ENCODE data around the gene TLE3.

The TLE3 gene

DNA sequence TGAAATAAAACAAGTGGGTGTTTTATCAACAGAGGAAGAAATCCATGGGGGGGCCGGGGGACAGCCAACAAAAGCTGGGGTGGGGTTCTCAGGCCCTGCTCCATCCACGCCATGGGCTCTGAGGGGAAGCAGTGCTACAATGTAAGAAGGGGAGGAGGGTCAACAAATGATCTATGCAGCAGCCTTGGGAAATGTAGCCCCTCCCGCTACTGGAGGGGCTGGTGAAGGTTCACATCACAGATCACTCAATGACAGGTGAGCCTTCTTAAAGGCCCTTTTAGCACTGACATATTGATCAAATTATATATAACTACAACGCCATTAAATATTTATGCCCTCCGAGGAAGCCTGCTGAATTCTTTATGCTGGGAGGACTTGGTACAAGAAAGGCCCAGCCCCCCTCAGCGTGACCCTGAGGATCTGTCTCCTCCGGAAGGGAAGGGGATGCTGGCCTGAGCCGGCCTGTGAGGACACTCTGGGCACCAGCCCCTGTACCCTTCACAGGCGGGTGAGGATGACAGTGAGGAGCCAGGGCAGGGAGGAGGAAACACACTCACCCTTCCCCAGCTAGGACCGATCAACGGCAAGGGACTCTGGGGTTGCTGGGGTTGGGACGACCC lies 15.3 kb downstream of the TLE3 start:
- DNase-seq (ENCODE audit: low read depth): no peak

DNA sequence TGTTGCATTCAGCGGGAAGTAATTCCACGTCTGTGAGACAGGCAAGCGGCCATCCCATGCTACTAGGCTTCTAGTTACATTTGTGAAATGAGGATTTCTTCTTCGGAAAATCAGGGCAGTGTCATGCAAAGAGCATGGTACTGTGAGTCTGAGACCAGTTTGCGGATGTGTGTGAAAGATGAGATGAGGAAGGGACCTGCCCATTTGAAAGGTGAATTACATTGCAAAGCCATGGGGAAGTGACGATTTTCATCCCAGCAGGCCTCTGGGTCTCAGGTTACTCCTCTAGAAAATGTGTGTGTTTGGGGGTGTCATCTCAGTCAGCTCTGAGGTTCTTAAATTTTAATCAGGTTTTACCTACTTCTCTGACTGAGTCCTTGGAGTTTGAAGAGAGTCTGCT lies 16.1 kb downstream of the TLE3 start:
- no peak for DNase-seq (ENCODE audit: low read depth)

DNA sequence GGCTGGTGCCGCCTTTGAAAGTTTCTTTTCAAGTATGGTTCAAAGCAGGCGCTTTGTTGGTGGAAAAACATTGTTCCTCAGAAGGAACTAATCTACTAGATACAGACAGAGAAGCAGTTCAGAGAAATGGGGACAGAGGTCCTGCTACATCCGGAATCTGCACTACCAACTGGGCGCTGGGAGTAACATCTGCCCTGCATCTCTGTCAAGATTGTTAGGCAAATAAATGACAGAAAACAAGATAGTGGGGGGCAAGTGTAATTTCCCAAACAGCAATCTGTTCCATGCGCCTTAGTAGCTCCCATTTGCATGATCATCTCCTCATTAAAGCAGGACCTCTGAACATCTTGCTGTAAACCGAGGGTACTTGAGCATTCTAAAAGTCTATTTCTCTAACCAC lies 17.4 kb downstream of the TLE3 start:
- DNase-seq (ENCODE audit: low read depth): no peak

DNA sequence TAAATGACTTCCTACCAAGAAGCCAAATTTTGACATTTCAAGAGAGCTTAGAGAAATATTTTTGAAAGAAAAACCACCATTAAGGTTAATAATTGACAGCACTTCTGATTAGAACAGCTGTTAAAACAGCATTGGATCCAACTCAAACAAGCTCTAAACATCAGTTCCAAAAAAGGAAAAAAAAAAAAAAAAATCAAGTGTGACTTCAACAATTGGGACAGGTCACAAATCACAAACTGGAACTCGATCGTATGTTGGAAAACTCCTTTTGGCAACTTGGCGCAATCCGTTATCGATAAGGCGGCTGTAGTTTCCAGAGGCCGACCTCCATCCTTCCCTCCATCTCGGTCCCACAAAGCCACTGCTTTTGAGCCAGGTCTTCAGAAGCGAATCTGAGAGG lies 17.8 kb downstream of the TLE3 start:
- DNase-seq (ENCODE audit: low read depth): no peak

DNA sequence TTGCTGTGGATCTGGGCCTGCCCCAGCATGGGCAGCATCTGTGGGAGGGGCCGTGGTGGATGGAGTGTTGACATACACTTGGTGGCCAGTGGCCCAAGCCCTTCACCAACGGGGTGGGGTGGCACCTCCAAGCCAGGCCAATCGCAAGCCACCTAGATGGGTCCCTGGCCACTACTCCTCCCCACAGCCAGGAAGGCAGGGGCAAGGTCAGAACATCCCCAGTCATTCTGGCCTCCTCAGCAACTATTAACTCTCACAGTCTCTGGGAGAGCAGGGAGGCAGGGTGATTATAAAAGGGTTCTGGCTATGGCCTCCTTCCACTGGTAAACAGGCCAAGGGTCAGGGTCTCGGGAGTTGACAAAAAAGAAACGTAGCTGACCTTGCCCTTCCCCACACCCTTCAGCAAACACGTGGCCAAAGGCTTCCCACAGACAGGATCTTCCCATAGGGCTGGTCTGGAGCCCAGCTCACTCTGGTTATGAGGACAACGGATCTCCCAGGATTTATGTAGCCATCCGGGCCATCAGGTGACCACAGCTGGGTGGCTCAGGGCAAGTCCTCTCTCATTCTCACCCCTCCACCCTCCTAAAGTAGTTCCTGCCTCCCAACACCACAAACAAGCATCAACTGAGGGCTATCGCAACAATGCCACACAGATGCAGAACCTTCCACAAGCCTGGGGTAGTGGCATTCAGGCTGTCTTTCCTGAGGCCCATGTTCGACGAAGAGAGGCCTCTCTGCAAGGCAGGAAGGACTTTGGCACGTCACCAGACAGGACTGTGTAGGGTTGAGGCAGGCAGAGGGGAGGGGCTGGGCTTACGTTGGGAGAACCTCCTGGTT lies 18.9 kb downstream of the TLE3 start:
- no peak for DNase-seq (ENCODE audit: low read depth)

DNA sequence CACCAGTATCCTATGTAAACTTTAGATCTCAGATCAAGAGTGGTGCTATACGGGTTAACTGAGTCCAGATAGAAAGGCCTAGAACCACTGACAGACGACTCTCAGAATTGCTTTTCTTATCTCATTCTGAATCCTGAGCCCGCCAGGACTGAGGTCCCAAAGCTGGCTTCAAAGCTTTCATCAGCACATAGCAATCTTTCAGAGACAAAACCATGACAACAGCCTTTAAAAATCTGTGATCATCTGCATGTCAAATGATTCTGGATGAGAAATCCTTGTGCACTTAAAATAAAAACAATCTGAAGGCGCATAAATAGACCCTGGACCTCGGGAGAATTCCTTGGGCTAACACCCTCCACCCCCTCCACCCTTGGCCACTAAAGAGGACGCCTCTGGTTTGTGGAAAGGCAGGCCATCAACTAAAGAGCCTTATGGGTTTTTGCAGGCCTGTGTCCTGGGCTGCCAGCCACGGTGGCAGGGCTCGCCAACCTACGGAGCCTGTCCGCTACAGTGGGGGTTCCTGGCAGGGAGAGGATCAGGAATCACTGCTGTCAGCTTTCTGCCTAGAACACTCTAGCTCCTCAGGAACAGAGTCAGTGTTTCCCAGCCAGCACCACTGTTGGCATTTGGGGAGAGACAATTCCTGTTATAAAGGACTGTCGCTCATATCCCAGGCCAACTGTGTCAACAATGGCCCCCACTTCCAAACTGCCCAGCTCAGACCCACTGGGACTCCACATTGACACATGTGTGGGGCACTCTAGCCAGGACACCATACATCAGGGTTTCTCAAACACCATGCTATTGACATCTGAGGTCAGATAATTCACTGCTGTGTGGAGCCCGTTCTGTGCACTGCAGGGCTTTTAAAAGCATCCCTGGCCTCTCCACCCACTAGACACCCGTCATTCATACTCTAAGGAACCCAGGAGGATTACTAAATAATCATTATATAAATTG lies 20.2 kb downstream of the TLE3 start:
- DNase-seq (ENCODE audit: low read depth): no peak

DNA sequence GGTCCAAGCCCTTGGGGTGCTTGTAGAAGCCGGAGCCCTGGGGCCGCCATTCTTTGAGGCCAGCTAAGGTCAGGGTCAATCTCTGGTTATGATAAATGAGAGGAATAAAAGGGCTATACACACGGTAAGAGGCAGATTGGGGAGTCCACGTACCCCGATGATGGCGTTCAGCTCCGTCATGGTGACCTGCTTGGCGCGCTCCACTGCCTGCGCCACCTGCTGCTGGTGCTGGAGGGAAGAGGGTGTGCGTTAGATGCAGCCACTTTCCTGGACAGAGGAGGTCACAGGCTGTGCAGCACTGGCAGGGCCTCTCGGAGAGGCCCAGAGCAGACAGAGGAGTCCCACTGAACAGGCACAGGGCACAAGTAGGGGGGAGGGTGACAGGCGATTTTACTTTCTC lies 23.3 kb downstream of the TLE3 start:
- no peak for DNase-seq (ENCODE audit: low read depth)

DNA sequence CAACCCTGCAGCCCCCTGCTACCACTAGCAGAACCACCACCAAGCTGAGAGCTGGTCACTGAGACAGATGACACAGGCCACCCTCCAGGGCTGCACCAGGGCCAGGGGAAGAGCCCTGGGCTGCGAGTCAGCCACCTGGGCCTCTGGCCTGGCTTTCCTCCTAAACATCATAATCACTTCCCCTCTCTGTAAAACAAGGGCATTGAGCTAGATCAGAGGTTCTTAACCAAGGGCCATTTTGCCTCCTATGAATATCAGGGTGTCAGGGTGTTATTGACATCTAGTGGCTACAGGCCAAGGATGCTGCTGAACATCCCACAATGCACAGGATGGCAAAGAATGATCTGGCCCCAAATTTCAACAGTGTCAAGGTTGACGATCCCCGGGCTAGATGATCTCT lies 25.2 kb downstream of the TLE3 start:
- no peak for DNase-seq (ENCODE audit: low read depth)

DNA sequence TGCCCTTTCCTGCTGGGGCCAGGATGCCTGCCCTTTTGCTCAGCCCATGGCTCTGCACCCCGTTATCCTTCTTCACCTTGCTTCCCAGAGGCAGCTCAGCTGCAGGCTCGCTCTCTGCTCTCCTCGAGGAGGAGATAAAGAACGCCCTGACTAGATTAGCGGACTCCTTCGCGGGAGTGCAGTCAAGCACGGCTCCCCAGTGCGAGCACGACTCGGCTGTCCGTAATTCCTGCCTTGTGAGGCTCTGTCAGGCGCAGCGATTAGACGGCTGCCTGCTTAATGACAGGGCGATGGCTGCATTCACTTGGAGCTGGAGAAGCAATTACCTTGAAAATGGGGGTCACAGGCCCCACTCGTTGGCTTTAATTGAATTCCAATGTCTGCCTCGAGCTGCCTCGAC lies 25.9 kb downstream of the TLE3 start:
- no peak for DNase-seq (ENCODE audit: low read depth)

DNA sequence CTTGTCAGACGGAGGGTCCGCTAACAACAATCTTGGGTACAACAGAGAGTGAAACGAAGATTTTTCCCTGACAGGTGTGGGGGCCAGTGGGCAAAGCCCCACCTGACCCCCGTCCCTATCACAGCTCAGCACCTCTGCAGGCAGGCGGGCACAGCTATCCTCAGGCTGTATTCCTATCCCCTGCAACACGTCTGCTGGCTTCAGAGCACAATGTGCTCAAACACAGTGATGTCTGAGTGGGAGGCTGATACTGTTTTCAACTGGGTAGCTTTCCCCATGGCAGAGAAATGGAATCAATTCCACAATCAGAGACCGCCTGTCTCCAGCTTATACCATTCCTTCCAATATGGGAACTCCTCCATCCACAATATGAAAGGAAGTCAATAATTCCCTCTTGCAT lies 28.0 kb downstream of the TLE3 start:
- no peak for DNase-seq (ENCODE audit: low read depth)

DNA sequence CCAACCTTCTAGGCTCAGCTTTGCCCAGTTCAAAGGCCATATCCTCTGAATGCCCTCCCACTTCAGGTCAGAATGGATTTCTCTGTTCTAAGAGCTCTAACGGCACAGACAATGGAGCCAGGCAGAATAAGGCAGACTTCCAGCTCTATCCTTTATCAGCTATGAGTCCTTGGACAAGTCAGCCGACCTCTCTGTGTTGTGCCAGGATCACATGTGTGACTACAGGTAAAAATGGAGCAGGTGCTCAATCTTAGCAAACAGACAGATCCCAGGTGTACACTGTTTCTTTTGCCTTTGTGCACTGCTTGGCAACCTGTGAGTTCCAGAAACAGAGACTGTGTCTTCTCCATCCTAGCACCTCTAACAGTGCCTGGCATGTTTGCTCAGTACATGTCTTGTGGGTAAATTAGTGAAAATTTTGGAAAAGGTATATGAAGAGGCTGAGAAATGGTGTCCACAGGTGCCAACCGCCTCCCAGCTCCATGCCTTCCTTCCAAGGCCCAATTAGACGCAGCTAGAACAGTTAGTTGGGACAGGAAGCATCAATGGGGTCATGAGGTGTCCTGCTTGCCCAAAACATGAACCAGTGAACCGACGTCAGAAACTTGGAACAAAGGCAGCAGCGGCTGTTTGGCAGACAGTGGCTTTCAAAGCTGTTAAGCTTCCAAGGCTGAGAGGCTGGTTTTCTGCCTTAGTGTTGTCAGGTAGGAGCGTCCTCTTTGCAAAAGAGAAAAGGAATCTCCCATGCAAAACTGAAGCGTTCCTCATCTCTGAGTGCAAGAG lies 28.7 kb downstream of the TLE3 start:
- no peak for DNase-seq (ENCODE audit: low read depth)

DNA sequence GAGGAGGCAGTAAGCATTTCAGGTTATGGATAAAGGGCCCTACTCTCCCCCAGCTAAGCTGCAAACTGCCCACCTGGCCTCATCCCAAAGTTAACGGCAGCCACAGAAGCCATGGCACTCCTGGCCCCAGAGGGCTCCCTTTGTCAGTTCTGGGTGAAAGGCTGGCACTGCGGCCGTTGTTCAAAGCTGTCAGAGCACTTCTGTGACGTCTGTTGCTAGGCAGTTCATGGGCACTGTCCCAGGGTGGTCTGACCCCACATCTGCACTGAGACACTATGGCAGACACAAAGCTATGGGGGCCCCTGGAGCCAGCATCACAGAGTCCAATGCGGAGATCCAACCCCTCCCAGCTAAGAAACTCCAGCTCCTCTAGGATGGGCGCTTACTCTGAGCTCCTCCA lies 30.0 kb downstream of the TLE3 start:
- DNase-seq (ENCODE audit: low read depth): no peak

DNA sequence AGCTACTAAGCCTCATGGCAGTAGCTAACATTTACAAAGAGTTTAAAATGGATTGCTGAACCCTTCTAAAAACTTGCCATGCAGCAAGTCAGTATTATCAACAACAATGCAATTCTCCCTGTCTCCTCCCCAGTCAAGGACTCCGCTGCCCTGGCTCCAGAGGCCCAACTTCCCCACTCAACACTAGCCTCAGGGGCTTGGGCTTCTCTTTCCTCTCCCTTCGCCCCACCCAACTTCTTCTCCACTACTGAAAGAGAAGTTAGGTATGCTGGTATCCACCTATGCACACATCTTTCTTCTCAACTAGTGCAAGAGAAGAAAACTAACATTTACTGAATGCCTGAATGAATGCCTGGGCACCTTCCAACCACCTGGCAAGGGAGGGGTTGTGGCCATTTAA lies 30.7 kb downstream of the TLE3 start:
- no peak for DNase-seq (ENCODE audit: low read depth)

DNA sequence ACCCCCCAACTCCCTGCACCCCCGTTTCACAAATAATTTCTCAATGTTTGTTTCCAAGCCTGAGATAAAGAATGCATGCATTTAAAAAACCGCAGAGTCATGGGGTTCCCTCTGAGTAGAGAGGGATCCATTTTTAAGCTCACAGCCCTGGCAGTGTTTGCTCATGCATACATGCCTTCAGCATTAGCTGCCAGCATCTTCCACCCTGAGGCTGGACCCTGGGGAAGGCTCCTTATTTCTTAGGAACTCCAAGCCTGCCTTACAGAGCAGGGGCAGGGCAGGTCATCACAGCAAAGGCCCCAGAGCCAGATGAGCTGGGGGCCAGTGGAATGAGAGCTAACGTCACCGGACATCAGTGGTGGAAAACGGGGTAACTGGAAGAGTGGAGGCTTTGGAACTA lies 31.3 kb downstream of the TLE3 start:
- DNase-seq (ENCODE audit: low read depth): peak; percentile 39

DNA sequence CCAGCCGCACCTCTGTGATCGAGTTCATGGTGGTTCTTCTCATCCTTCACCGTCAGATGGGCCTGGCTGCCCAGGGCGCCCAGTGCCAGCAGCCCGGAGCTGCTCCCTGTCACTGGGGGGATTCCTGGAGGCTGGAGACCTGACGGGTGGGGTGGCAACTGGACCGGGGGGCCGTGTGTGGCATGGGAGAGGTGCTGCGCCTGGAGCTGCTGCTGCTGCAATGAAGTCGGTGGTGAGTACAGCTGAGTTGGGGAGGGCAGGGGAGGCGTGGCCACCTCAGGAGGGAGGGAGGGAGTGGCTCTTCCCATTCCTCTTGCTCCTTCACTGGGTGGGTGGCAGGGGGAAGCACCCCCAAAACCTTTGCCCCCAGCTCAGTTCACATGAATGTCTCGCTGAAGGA lies 31.7 kb downstream of the TLE3 start:
- no peak for DNase-seq (ENCODE audit: low read depth)

DNA sequence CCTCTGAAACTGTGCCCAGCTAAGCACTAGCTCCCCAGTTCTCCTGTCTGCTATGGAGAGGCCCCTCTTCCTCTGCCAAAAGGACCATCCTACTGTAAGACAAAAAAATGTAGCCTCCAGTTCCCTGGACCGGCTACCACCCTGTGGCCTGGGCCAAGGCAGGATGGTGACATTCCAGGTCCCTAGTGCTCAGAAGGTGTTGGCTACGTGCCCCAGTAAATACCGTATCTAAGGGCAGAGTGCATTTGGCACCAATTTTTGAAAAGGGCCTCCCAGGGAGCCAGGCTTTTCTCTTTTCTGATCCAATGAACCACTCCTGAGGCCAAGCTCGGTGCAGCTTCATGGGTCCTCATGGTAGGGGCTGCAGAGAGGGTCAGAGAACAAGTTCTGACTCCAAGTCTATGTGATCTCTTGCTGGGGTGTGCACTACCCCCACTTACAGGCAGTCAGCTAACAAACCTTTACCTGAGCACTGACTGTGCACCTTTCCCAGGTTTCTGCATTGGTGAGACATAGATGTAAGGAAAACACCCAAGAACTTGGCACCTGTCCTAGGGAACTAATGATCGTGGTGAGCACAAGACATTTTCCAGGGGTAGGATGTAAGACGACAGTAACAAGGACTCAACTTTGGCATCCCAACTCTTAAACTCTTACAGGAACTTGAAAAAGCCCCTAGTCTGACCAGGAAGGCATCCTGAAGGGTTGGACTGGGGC lies 32.6 kb downstream of the TLE3 start:
- no peak for DNase-seq (ENCODE audit: low read depth)

DNA sequence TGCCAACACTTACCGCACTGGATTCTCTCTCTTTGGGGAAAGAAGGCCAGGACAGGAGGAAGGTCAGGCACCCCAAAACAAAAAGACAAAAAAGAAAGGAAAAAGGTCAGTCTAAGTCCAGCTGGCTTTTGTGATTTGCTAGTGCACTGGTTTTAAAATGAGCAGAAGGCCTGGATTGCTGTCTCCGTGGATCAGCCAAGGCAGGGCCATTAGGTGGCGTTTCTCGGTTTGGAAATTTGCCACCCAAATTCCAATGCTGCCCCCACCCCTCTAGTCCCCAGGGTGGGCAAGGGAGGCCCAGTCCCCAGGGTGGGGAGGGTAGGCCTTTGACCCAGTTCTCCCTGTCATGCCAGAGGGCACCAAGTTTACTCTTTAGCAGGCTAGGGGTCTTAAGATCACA lies 33.3 kb downstream of the TLE3 start:
- no peak for DNase-seq (ENCODE audit: low read depth)

DNA sequence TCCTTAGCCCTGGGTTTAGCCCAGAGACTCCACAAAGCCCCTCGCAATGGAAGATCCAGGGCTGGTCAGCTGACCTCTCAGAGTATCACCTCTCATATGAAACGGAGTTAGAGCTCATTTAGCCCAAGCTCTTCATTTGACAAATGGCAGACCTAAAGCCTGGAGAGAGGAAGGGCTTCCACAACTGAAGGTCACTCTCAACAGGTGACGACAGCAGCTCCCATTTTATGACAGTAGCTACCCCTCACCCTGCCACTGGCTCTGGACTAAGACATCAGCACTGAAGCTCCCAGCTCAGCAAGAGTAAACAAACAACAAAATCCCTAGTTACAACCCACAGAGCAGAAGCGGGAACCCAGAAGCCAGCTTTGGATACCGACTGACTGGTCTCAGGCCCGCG lies 33.7 kb downstream of the TLE3 start:
- DNase-seq (ENCODE audit: low read depth): no peak

DNA sequence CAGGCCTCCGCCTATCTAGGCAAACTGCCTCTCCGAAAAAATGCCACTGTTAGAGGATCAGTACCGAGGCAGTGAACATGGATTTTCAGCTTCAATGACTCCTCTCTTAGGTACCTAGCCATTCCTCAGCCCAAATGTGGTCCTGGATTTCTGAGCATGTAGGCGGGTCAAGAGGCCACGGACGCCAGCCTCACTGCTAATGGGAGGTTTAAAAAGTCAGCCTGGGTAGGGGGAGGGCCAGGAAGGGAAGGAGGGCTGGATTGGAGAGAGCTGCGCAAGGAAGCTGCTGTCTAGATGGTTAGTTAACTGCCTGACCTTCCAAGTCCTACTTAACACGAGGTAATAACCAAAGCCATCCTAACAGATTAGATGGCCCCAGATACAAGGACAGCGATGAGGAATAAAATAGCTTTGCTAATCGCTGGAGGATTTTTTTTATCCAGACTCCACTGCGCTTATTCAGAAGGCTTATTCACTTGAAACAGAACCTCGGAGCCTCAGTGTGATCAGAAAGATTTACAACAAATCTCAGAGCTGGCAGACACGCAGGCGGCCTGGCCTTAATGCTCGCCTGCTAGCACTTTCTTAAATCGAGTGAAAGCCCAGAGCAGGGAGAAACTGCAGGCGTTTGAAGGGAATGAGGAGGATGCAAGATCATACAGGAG lies 34.3 kb downstream of the TLE3 start:
- DNase-seq (ENCODE audit: low read depth): no peak

DNA sequence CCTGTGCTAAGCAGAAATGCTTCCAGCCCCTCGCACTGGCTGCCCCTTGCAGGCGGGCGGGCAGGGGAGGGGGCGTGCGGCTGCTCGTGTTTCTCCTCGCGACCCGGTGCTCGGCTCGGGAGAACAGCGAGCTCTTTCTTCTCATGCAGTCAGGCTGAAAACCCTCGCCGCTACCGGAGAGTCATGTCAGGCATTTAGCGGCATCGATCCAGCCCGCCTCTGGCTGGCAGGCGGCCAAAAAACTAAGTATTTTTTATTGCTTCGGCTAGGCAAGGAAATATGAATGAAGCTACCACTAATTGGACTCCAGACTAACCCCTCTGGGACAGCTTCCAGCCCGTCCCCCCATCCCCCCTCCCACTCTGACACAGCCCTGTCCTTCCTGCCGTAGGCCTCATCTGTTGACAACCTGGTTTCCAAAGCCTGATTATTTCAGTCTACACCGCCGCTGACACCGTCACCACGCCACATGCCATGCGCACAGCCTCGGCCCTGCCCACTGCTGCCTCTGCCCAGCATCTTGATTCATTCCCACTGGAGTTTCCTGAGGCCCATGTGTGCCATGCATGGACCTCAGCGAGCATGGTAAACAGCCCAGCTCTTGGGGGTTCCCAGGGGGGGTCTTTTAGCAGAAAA lies 35.3 kb downstream of the TLE3 start:
- peak; percentile 80 for DNase-seq (ENCODE audit: low read depth)
